ENCODE measurements around the gene CAB39L.

DNA sequence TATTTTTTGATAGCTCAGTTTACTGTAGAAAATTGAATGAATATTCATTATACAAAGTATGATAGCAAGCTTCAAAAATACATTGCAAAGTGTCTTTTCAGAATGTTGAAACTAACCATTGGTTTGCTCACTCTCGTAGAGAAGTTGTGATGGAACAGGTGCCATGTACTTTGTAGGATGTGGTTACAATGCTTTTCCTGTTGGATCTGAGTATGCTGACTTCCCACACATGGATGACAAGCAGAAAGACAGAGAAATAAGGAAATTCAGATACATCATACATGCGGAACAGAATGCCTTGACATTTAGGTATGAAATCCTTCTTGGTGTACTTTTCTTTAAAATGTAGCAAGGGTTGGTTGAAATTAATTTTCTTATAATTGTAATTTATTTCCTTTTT, 165.7 kb downstream of the CAB39L start:
- no peak for TF ChIP-seq EZH2 (IDR thresholded peaks at IDR 0.05; ENCODE audit: insufficient read depth, poor library complexity, severe bottlenecking)
- no peak for TF ChIP-seq EZH2phosphoT487 (IDR thresholded peaks at IDR 0.05; ENCODE audit: insufficient read depth, low read depth)

Measured in GM23248 (cell line).